GM12864 (cell line): ENCODE measurements around the gene FBXL13.
"Not testable (repeated sequence)": the region's sequence is repeated elsewhere in the genome, so short reads cannot be mapped to it uniquely, and the experiment has no call there.

Experiments
- DNase-seq: peaks from one replicate; pipeline ENCODE4 v3.0.0-alpha.2; 2011; ENCODE audit warnings: low read depth
- H3K4me3 ChIP-seq: 2 replicates; pipeline ENCODE4 v1.5.1; 2011; ENCODE audit warnings: mild to moderate bottlenecking, low read depth, low read length, control low read depth
- TF ChIP-seq, protein P1 (sequence below): IDR thresholded peaks from 2 replicates; pipeline ENCODE4 v1.5.1; 2011; ENCODE audit warnings: low read depth, mild to moderate bottlenecking, moderate library complexity, low read length, control low read depth, inconsistent platforms; ENCODE audit errors: missing control alignments

FBXL13 gene

DNA sequence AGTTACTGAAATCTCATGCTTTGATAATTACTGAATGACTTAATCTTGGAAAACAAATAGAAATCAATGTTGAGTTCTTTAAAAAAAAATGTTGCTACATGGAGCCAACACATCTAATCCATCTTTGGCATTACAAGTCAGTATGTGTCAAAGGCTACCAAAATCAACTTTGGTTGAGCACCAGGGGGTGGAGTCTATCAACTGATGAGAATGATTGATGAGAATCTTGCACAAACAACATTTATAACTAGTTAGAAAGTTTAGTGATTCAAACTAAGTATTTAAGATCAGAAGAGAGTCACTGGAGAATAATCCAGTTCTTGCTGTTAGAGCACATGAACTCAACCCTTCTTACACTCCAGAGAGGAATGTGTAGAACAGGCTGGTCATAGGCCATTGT is 232.3 kb downstream of the FBXL13 start:
- TF ChIP-seq, protein P1, sequence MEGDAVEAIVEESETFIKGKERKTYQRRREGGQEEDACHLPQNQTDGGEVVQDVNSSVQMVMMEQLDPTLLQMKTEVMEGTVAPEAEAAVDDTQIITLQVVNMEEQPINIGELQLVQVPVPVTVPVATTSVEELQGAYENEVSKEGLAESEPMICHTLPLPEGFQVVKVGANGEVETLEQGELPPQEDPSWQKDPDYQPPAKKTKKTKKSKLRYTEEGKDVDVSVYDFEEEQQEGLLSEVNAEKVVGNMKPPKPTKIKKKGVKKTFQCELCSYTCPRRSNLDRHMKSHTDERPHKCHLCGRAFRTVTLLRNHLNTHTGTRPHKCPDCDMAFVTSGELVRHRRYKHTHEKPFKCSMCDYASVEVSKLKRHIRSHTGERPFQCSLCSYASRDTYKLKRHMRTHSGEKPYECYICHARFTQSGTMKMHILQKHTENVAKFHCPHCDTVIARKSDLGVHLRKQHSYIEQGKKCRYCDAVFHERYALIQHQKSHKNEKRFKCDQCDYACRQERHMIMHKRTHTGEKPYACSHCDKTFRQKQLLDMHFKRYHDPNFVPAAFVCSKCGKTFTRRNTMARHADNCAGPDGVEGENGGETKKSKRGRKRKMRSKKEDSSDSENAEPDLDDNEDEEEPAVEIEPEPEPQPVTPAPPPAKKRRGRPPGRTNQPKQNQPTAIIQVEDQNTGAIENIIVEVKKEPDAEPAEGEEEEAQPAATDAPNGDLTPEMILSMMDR, result no peak
- DNase-seq, result no peak
- no peak overlapping the region for H3K4me3 ChIP-seq

DNA sequence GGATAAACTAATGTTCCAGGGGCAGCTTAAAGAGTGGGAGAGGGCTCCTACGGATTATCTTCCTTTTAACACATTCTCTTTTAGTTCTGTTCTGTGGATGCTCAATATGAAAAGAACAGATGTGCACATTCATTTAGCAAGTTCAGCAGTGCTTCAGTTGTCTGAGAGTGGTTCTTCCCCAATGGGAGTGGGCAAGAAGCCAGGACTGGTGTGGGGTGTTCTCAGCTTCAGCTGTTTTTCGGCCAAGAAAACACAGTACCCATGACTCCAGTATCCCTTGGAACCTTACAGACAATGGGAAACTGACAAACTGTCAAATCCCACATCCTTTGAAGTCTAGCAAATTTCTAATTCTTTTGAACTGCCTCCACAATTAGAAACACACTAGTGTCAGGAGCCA is 233.3 kb downstream of the FBXL13 start:
- H3K4me3 ChIP-seq, result no peak overlapping the region
- DNase-seq, result no peak
- TF ChIP-seq, protein P1, result no peak

DNA sequence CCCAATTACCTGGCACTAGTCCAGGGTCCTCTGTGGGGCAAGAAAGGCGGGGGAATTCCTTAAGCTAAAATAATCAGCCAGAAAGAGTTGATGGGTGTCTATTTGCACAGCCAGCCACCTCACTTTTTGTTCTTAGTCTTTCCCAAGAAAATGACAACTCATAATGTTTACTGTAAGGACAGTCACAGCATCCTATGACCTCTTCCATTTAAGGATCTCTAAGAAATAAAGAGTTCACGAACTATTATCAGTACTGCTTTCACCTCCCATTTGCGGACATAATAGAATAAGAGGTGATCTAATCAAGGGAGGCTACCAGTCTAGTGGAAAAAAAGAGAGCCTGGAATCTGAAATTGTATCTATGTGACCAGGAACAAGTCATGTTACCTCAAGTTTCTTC is 234.2 kb downstream of the FBXL13 start:
- no peak overlapping the region for H3K4me3 ChIP-seq
- DNase-seq, result no peak
- TF ChIP-seq, protein P1, result no peak

DNA sequence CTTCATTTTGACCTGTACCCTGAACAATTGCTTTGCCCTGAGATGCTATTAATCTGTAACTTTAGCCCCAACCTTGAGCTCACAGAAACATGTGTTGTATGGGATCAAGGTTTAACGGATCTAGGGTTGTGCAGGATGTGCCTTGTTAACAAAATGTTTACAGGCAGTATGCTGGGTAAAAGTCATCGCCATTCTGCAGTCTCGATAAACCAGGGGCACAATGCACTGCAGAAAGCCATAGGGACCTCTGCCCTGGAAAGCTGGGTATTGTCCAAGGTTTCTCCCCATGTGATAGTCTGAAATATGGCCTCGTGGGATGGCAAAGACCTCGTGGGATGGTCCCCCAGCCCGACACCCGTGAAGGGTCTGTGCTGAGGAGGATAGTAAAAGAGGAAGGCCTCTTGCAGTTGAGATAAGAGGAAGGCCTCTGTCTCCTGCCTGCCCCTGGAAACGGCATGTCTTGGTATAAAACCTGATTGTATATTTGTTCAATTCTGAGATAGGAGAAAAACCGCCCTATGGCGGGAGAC is 236.0 kb downstream of the FBXL13 start:
- not testable (repeated sequence) for DNase-seq, H3K4me3 ChIP-seq

DNA sequence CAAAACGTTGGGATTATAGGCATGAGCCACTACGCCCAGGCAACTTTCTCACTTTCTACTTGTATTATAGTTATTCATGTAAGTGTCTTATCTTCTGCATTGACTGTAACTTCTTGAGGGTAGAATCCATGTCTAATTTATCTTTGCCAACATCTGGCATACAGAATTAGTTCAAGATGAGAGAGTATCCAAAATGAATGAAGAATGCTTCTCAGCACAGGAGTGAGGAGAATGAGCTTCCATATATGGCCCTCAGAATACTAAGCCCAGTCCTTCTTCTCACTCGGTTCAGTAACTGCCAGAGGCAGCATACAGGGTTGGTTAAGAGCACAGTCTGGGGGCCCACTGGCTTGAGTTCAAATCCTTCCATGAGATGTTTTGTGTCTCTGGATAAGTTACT is 236.8 kb downstream of the FBXL13 start:
- no peak overlapping the region for H3K4me3 ChIP-seq
- TF ChIP-seq, protein P1, result no peak
- no peak for DNase-seq

DNA sequence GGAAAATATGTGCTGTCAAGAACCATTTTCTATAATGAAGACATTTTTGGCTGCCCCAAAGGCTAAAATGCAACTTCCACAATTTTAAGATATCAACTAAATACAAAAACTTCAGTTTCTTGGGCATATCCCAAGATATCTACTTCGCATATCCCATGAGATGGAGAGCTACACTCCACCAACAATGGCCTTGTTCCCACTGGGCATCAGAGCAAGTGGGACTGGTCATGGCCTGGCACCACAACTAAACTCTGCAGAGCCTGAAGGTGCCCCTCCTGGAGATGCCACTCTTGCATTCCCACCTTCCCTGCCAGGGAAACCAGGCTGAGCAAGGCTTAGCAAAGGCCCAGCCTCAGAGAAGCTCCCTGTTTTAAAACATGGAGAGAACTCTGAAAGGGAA is 237.6 kb downstream of the FBXL13 start:
- H3K4me3 ChIP-seq, result no peak overlapping the region
- no peak for DNase-seq
- TF ChIP-seq, protein P1, result no peak

DNA sequence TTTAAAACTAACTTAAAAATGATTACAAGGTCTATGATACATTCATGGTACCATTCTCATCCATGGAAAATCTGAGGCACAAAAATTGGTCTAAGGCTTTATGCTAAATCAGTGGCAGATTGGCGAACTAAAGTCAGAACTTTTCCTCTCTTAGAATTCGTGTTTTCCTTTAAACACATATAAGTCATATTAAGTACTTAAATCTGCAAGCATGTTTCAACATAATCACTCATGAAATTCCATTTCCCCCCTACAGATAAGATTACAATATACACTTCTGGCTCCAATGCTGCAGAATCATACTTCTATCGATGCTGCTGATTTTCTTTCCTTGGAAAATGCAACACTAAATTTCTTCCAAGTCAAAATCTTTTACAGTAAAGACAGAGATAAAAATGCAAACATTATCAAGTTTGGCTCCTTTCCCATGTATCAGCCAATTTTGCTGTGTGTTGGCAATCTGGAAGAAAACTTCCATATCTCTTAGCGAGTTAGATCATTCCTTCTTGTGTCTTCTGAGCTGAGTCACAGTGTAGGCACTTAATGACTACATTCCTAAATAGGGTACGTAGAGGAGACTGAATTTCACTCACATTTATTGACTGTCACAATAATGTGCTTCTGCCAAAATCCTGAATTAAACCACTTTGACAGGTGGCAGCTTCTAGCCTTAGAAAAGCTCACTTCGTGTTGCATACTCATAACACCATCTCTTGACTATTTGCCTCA is 238.2 kb downstream of the FBXL13 start:
- no peak for DNase-seq
- H3K4me3 ChIP-seq, result no peak overlapping the region
- TF ChIP-seq, protein P1, result no peak
